Testis (tissue), 2 donors: Measurements from ENCODE around the gene TBC1D5.

Experiments used
- POLR2A ChIP-seq: fragments of 450-650 bp; IDR thresholded peaks from one replicate; pipeline ENCODE4 v1.6.1; 2017; ENCODE audit warnings: antibody characterized with exemption, mild to moderate bottlenecking, moderate library complexity
- TF ChIP-seq, protein P1 (sequence below), 3 experiments: fragments of 450-650 bp in 2 of 3; fragments of 200-600 bp in 1 of 3; sonication (generic) in 1 of 3; IDR thresholded peaks; one replicate each; pipeline ENCODE4 v1.5.1; 2016 to 2019; ENCODE audit warnings: antibody characterized with exemption in 3 of 3, mild to moderate bottlenecking in 2 of 3, moderate library complexity in 1 of 3

DNA sequence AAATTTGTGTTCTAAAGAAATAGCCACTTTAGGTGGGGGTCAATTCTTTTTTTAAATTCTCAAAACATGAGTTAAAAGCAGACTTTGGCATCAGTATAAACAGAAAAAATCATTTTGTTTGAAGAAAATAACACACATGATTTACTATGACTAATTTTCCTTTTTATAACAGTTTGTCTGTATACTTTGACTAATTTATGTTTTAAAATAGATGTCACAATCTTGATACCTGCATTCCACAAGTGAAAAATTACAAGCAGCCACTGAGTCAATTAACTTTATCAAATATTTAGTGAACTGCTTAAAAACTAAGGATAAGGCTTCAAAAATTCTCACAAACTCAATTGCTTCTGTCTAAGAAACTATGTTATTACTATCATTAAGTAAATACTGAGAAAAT lies 235.0 kb downstream of the TBC1D5 start:
- no peak for TF ChIP-seq POLR2A
- TF ChIP-seq, protein P1, sequence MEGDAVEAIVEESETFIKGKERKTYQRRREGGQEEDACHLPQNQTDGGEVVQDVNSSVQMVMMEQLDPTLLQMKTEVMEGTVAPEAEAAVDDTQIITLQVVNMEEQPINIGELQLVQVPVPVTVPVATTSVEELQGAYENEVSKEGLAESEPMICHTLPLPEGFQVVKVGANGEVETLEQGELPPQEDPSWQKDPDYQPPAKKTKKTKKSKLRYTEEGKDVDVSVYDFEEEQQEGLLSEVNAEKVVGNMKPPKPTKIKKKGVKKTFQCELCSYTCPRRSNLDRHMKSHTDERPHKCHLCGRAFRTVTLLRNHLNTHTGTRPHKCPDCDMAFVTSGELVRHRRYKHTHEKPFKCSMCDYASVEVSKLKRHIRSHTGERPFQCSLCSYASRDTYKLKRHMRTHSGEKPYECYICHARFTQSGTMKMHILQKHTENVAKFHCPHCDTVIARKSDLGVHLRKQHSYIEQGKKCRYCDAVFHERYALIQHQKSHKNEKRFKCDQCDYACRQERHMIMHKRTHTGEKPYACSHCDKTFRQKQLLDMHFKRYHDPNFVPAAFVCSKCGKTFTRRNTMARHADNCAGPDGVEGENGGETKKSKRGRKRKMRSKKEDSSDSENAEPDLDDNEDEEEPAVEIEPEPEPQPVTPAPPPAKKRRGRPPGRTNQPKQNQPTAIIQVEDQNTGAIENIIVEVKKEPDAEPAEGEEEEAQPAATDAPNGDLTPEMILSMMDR (IDR thresholded peaks at IDR 0.05): no peak
